HG03175 (cell line): ENCODE data around the gene CDH16.

Experiments used
- ATAC-seq: cut with Tn5 transposase; IDR thresholded peaks from one replicate; pipeline ENCODE4 v1.9.1; 2021; ENCODE audit warnings: mild to moderate bottlenecking, moderate library complexity; ENCODE audit not compliant: unreplicated experiment

CDH16 gene

GRCh38 chr16:66930189-66930588 lies 11.5 kb upstream of the CDH16 start:
- ATAC-seq: no peak

- no peak for ATAC-seq
These were observed 10.2 kb upstream of the CDH16 start for GRCh38 chr16:66928702-66929388.

- no peak for ATAC-seq
These were observed 9.4 kb upstream of the CDH16 start for GRCh38 chr16:66927918-66928649.

- ATAC-seq: no peak
These were observed 8.3 kb upstream of the CDH16 start for GRCh38 chr16:66926961-66927436.

GRCh38 chr16:66926171-66926947 lies 7.7 kb upstream of the CDH16 start:
- ATAC-seq: no peak

GRCh38 chr16:66925322-66925840 lies 6.7 kb upstream of the CDH16 start, which contains the start of gene RRAD:
Gene RRAD (minus strand): TSS chr16:66925535. CDS start chr16:66925179, 356 bp downstream.
- no peak for ATAC-seq

GRCh38 chr16:66924527-66925321 lies 6.0 kb upstream of the CDH16 start:
- no peak for ATAC-seq

- no peak for ATAC-seq
These were observed 5.2 kb upstream of the CDH16 start for GRCh38 chr16:66923866-66924265.

GRCh38 chr16:66923247-66923731 lies 4.6 kb upstream of the CDH16 start:
- ATAC-seq: no peak

GRCh38 chr16:66921729-66922450 lies 3.2 kb upstream of the CDH16 start:
- ATAC-seq: no peak

- ATAC-seq: no peak
These were observed 2.4 kb upstream of the CDH16 start for GRCh38 chr16:66920924-66921680.

GRCh38 chr16:66920299-66920590 lies 1.6 kb upstream of the CDH16 start:
- ATAC-seq: no peak

GRCh38 chr16:66919569-66920298 lies 1.0 kb upstream of the CDH16 start:
- no peak for ATAC-seq

GRCh38 chr16:66918355-66918754 lies 330 bp downstream of the CDH16 start:
- no peak for ATAC-seq

- ATAC-seq: no peak
These were observed 944 bp downstream of the CDH16 start for GRCh38 chr16:66917741-66918140.

- ATAC-seq: no peak
These were observed 2.2 kb downstream of the CDH16 start for GRCh38 chr16:66916518-66916917.

GRCh38 chr16:66915041-66915440 lies 3.6 kb downstream of the CDH16 start:
- no peak for ATAC-seq

- no peak for ATAC-seq
These were observed 4.1 kb downstream of the CDH16 start for GRCh38 chr16:66914541-66914940.
